HG03108 (cell line): ENCODE data around the gene SDHAF1.
"Not testable (repeated sequence)": the region's sequence is repeated elsewhere in the genome, so short reads cannot be mapped to it uniquely, and the experiment has no call there.

Source experiments
- ATAC-seq: cut with Tn5 transposase; IDR thresholded peaks from one replicate; pipeline ENCODE4 v1.9.1; 2021; ENCODE audit warnings: moderate library complexity; ENCODE audit not compliant: unreplicated experiment

The SDHAF1 gene

GRCh38 chr19:36014012-36014924 lies 19.3 kb downstream of the SDHAF1 start, which contains the start of gene ALKBH6:
ALKBH6 (minus strand) TSS chr19:36014213; CDS start chr19:36013397, 816 bp downstream.
- ATAC-seq: peak; percentile 95

- no peak for ATAC-seq
Measured at GRCh38 chr19:36019061-36019670, 24.2 kb downstream of the SDHAF1 start.

- no peak for ATAC-seq
Measured at GRCh38 chr19:36023432-36023831, 28.4 kb downstream of the SDHAF1 start.

- no peak for ATAC-seq
Measured at GRCh38 chr19:36025541-36025940, 30.6 kb downstream of the SDHAF1 start.

GRCh38 chr19:36026091-36026876 lies 31.3 kb downstream of the SDHAF1 start:
- ATAC-seq: no peak

GRCh38 chr19:36027696-36028095 lies 32.7 kb downstream of the SDHAF1 start:
- no peak for ATAC-seq

GRCh38 chr19:36028313-36029041 lies 33.5 kb downstream of the SDHAF1 start:
- ATAC-seq: no peak

- no peak for ATAC-seq
Measured at GRCh38 chr19:36030264-36031148, 35.5 kb downstream of the SDHAF1 start.

GRCh38 chr19:36031308-36031707 lies 36.3 kb downstream of the SDHAF1 start:
- no peak for ATAC-seq

- ATAC-seq: no peak
Measured at GRCh38 chr19:36032251-36033104, 37.5 kb downstream of the SDHAF1 start, which contains the start of gene CLIP3. CLIP3 (minus strand) TSS chr19:36032873; CDS start chr19:36032357, 516 bp downstream.

- ATAC-seq: no peak
Measured at GRCh38 chr19:36040495-36040894, 45.5 kb downstream of the SDHAF1 start.

- not testable (repeated sequence) for ATAC-seq
Measured at GRCh38 chr19:36041092-36041491, 46.1 kb downstream of the SDHAF1 start.

GRCh38 chr19:36041831-36042230 lies 46.8 kb downstream of the SDHAF1 start:
- no peak for ATAC-seq

GRCh38 chr19:36043952-36044351 lies 49.0 kb downstream of the SDHAF1 start:
- ATAC-seq: no peak
